GM18868 (cell line): ENCODE results near the gene SUGCT.

Source experiments
- ATAC-seq: cut with Tn5 transposase; IDR thresholded peaks from one replicate; pipeline ENCODE4 v1.9.1; 2021; ENCODE audit warnings: mild to moderate bottlenecking, moderate library complexity; ENCODE audit not compliant: unreplicated experiment

Gene SUGCT

GRCh38 chr7:40799493-40800403 lies 664.9 kb downstream of the SUGCT start:
- no peak for ATAC-seq

- no peak for ATAC-seq
These were observed 666.0 kb downstream of the SUGCT start for GRCh38 chr7:40800771-40801170.

DNA sequence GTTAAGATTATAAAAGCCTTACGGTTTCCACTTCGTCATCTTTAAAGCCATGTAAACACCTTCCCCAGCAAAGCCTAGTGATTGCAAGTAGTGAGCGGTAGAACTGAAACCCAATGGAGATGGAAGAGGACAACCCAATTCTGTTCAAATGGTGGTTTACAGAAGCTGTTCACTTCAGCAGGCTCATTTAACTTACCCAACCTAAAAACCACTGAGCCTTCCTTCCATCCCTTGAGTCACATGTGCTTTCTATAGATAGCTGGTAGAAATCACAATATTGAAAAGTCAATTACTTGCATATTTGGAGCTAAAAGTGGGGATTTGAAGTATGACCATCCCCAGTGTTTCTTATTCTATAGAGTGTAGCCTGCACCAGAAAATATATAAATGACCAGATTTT lies 667.7 kb downstream of the SUGCT start:
- no peak for ATAC-seq

- no peak for ATAC-seq
These were observed 669.8 kb downstream of the SUGCT start for GRCh38 chr7:40804477-40805215.

GRCh38 chr7:40805361-40805760 lies 670.6 kb downstream of the SUGCT start:
- no peak for ATAC-seq

- ATAC-seq, result no peak
These were observed 673.7 kb downstream of the SUGCT start for GRCh38 chr7:40808378-40808942.

GRCh38 chr7:40810274-40810673 lies 675.5 kb downstream of the SUGCT start:
- no peak for ATAC-seq

GRCh38 chr7:40811666-40812065 lies 676.9 kb downstream of the SUGCT start:
- no peak for ATAC-seq

GRCh38 chr7:40815022-40815421 lies 680.2 kb downstream of the SUGCT start:
- no peak for ATAC-seq

DNA sequence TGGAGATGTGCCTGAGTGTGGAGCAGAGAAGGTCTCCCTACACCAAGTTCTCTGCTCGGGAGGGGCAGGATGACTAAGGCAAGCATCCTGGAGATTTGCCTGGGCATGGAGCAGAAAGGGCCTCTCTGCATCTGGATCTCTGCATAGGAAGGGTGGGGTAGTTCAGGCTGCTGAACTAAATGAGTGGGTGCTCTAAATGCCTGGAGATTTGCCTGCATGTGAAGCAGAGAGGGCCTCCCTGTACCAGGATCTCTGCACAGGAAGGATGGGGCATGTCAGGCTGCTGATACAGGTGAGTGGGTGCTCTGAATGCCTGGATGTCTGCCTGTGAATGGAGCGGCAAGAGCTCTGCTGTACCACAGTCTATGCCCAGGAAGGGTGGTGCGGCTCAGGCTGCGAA lies 680.7 kb downstream of the SUGCT start:
- ATAC-seq, result no peak

DNA sequence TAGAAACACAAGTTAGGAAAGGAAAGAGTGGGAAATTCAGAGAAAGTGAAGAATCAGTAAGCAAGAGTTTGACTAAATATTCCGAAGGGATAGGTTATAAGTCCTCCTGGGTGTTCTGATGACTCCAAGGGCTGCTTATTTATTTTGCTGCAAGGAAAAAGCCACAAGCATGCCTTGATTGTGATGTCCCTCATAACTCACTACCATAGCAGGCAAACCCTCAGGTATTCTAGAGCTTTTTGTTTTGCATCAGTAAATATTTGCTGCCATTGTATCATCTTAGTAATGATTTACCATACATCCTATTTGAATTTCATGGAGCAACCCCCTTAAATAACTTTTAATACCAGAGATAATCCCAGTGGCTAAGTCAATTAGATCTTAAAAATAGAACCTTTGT lies 688.1 kb downstream of the SUGCT start:
- no peak for ATAC-seq

GRCh38 chr7:40824461-40824860 lies 689.7 kb downstream of the SUGCT start:
- no peak for ATAC-seq

DNA sequence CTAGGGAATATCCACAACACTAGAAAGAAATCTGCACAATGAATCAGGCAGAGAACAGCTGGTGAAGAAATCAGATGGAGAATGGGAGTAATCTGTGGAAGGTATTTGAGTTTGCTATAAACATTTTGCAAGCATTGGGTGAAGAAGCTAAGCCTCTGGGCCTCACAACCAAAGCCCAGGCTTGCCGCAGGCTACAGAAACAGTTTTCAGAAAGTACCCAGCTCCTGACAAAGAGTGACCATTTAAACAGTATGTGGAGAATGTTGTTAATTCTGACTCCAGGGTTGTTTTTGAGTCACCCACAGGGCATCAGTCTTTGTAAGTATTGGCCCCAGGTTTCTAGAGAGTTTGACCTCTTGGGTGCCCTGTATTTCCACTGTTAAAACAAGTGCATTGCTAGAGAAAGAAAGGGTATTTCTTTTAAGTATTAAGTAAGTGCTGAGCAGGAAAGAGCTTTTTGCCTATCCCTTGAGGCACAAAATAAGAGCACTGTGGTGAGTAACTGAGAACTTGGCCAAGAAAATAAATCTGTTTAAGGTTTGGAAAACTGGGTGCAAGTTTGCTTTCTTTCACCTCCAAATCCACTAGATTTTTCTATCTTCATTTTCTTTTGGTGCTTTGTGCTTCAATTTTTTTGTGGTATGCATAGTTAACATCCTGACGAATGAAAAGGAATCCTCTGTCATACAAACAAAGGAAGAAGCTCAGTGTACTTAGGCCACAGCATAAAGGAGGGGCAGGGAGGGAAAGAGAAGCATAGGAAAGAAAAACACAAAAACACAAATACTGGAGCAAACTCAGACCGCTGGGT lies 691.8 kb downstream of the SUGCT start:
- no peak for ATAC-seq

DNA sequence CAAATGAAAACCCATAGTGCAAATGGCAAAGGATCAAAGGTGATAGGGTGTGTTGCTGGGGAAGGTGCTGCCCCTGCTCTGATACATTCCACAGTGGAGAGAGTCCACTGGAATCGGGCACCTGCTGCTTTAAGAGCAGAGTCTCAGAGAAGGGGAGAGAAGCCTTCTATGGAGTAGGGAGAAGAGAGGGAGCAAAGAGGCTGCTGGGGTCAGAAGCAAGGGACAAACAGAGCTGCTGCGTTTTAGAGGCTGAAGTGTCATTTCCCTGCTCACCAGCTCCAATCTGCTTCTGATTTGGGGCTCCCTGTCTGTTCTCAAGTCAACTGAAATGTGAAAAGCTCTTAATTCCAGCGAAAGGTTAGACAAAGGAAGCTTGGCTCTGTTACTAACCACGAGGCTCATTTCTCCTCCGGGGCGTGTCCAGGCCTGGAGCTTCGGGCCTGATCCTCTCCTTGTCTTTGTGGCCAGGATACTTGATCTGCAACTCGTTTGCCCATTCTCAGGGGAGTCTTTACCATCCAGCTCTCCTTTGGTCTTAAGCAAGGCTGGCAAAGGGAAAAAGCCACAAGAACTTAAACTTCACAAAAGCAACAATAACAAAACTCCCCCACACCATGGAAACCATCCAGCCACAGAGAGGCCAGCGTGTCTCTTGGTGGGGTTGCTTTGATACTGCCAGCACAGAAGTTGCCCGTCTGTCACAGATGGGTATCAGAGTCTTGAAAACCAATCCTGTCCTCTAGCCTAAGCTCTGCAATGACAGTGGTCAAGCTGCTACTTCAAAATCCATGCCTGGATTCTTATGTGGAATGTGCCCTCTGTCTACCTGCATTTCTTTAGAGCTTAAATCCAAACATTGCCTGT lies 692.6 kb downstream of the SUGCT start:
- no peak for ATAC-seq

DNA sequence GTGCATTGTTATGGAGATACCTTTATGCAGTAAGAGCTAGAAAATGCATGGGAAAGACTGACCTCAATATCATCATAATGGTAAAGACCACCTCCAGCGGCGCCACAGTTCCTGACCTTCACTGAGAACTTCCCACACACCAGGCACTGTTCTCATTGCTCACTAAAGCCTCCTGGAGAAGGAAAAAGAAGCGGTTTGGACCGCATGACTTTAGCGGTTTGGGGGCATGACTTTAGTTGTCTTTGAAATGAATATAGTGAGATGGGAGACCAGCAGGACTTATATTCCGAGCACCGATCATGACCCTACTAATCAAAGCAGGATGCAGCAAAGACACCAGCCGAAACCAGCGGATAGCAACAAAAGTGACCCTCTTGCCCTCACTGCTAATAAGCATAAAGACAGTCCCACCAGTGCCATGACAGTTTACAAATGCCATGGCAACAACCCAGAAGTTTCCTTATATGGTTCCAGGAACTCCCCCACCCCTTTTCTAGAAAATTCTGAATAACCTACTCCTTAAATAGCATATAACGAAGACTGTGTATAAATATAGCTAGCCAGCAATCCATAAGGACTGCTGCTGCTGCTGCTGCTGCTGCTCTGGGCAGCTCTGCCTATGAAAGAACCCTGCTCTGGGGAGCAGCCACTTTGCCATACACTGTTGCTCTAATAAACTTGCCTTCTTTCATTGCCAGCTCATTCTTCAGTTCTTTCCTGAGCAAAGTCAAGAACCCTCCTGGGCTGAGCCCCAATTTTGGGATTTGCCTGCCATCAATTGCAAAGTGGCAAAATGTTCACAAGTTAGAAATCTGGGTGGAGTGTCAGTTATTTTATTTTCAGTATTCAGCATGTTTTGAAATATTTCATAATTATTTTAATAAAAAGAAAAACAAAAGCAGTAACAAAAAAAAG lies 694.1 kb downstream of the SUGCT start:
- ATAC-seq, result no peak

GRCh38 chr7:40833191-40833887 lies 698.5 kb downstream of the SUGCT start:
- ATAC-seq, result no peak

GRCh38 chr7:40833888-40834234 lies 699.1 kb downstream of the SUGCT start:
- peak; percentile 41 for ATAC-seq

- no peak for ATAC-seq
These were observed 701.4 kb downstream of the SUGCT start for GRCh38 chr7:40836218-40836617.
